ENCODE results near the gene HNRNPU. TPM values are rescaled to one million over a fixed set of nuclear protein-coding genes. Genes with fewer than 3 reads are reported as not detected.
A peak's percentile ranks its signal among the peaks of the same experiment; 100 is the strongest.

The HNRNPU gene
- total and polyA plus RNA-seq, 2 of the 13 experiments (the other 11 are each of a cell fraction or from before 2014, with no cell fraction given) = 101 to 508 TPM

DNA sequence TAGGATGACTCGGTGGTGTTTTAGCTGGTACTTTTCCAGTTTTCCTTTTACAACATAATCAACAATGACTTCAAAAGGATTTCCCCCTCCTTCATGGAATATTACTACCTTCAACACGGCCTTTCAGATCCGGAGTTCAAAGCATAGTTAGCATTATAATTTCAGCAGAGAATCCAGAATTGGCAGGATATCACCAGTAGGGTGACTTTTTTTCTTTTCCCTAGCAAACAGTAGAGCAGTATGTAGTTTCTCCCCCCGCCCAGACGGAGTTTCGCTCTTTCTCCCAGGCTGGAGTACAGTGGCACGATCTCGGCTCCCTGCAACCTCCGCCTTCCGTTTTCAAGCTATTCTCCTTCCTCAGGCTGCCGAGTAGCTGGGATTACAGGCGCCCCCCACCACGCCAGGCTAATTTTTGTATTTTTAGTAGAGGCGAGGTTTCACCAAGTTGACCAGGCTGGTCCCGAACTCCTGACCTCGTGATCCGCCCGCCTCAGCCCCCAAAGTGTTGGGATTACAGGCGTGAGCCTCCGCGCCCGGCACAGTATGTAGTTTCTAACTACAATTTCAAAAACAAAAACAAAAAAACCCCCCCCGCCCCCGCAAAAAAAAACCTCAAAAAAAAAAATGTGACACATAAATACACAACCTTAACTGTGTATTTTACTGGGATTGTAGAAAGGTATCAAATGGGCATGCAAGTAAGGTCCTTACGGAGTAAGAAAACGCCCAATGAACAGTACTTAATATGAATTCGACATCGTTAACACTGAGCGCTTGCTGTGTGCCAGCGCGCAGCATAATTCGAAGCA lies 30.4 kb downstream of the HNRNPU start (continued):
- TF ChIP-seq, protein P1, sequence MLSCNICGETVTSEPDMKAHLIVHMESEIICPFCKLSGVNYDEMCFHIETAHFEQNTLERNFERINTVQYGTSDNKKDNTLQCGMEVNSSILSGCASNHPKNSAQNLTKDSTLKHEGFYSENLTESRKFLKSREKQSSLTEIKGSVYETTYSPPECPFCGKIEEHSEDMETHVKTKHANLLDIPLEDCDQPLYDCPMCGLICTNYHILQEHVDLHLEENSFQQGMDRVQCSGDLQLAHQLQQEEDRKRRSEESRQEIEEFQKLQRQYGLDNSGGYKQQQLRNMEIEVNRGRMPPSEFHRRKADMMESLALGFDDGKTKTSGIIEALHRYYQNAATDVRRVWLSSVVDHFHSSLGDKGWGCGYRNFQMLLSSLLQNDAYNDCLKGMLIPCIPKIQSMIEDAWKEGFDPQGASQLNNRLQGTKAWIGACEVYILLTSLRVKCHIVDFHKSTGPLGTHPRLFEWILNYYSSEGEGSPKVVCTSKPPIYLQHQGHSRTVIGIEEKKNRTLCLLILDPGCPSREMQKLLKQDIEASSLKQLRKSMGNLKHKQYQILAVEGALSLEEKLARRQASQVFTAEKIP (CRISPR knock-in tag; IDR thresholded peaks at IDR 0.05; ENCODE audit: borderline replicate concordance) = no peak
- TF ChIP-seq, protein P2, sequence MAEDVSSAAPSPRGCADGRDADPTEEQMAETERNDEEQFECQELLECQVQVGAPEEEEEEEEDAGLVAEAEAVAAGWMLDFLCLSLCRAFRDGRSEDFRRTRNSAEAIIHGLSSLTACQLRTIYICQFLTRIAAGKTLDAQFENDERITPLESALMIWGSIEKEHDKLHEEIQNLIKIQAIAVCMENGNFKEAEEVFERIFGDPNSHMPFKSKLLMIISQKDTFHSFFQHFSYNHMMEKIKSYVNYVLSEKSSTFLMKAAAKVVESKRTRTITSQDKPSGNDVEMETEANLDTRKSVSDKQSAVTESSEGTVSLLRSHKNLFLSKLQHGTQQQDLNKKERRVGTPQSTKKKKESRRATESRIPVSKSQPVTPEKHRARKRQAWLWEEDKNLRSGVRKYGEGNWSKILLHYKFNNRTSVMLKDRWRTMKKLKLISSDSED (CRISPR knock-in tag; IDR thresholded peaks at IDR 0.05) = no peak
- TF ChIP-seq, protein P3, sequence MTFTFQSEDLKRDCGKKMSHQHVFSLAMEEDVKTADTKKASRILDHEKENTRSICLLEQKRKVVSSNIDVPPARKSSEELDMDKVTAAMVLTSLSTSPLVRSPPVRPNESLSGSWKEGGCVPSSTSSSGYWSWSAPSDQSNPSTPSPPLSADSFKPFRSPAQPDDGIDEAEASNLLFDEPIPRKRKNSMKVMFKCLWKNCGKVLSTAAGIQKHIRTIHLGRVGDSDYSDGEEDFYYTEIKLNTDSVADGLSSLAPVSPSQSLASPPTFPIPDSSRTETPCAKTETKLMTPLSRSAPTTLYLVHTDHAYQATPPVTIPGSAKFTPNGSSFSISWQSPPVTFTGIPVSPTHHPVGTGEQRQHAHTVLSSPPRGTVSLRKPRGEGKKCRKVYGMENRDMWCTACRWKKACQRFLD (CRISPR knock-in tag; IDR thresholded peaks at IDR 0.05; ENCODE audit: borderline replicate concordance) = no peak
- TF ChIP-seq, protein P4, sequence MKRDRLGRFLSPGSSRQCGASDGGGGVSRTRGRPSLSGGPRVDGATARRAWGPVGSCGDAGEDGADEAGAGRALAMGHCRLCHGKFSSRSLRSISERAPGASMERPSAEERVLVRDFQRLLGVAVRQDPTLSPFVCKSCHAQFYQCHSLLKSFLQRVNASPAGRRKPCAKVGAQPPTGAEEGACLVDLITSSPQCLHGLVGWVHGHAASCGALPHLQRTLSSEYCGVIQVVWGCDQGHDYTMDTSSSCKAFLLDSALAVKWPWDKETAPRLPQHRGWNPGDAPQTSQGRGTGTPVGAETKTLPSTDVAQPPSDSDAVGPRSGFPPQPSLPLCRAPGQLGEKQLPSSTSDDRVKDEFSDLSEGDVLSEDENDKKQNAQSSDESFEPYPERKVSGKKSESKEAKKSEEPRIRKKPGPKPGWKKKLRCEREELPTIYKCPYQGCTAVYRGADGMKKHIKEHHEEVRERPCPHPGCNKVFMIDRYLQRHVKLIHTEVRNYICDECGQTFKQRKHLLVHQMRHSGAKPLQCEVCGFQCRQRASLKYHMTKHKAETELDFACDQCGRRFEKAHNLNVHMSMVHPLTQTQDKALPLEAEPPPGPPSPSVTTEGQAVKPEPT (CRISPR knock-in tag; IDR thresholded peaks at IDR 0.05; ENCODE audit: low read depth) = no peak
- TF ChIP-seq SIX4 (CRISPR knock-in tag; IDR thresholded peaks at IDR 0.05) = peak; percentile 14; the same call in 1 of the 2 replicates
- TF ChIP-seq HDAC2 (CRISPR knock-in tag; IDR thresholded peaks at IDR 0.05) = peak; percentile 55; the same call in 1 of the 2 replicates
- peak; percentile 38; the same call in 1 of the 2 replicates for TF ChIP-seq MIER2 (CRISPR knock-in tag; IDR thresholded peaks at IDR 0.05)
- no peak for TF ChIP-seq LCORL (IDR thresholded peaks at IDR 0.05)
- TF ChIP-seq LCORL (CRISPR knock-in tag; IDR thresholded peaks at IDR 0.05) = no peak; the same call in 1 of the 2 replicates
- TF ChIP-seq, protein P5, sequence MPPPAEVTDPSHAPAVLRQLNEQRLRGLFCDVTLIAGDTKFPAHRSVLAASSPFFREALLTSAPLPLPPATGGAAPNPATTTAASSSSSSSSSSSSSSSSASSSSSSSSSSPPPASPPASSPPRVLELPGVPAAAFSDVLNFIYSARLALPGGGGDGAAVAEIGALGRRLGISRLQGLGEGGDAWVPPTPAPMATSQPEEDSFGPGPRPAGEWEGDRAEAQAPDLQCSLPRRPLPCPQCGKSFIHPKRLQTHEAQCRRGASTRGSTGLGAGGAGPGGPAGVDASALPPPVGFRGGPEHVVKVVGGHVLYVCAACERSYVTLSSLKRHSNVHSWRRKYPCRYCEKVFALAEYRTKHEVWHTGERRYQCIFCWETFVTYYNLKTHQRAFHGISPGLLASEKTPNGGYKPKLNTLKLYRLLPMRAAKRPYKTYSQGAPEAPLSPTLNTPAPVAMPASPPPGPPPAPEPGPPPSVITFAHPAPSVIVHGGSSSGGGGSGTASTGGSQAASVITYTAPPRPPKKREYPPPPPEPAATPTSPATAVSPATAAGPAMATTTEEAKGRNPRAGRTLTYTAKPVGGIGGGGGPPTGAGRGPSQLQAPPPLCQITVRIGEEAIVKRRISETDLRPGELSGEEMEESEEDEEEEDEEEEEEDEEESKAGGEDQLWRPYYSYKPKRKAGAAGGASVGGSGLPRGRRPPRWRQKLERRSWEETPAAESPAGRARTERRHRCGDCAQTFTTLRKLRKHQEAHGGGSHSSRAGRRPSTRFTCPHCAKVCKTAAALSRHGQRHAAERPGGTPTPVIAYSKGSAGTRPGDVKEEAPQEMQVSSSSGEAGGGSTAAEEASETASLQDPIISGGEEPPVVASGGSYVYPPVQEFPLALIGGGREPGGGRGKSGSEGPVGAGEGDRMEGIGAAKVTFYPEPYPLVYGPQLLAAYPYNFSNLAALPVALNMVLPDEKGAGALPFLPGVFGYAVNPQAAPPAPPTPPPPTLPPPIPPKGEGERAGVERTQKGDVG (CRISPR knock-in tag; IDR thresholded peaks at IDR 0.05; ENCODE audit: borderline replicate concordance) = no peak
- no peak for TF ChIP-seq SMAD9 (CRISPR knock-in tag; IDR thresholded peaks at IDR 0.05)
- TF ChIP-seq ZNF101 (CRISPR knock-in tag; IDR thresholded peaks at IDR 0.05; ENCODE audit: borderline replicate concordance, low read depth) = no peak
- peak; percentile 53; the same call in 1 of the 2 replicates for TF ChIP-seq PPARG (CRISPR knock-in tag; conservative IDR thresholded peaks at IDR 0.05)
- TF ChIP-seq, protein P6, sequence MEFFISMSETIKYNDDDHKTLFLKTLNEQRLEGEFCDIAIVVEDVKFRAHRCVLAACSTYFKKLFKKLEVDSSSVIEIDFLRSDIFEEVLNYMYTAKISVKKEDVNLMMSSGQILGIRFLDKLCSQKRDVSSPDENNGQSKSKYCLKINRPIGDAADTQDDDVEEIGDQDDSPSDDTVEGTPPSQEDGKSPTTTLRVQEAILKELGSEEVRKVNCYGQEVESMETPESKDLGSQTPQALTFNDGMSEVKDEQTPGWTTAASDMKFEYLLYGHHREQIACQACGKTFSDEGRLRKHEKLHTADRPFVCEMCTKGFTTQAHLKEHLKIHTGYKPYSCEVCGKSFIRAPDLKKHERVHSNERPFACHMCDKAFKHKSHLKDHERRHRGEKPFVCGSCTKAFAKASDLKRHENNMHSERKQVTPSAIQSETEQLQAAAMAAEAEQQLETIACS (CRISPR knock-in tag; IDR thresholded peaks at IDR 0.05) = peak; percentile 36; the same call in 1 of the 2 replicates
- no peak for TF ChIP-seq CEBPB (IDR thresholded peaks at IDR 0.05; ENCODE audit: borderline replicate concordance, low read depth, low read length)

Data from HepG2 (cell line).